ENCODE measurements around the gene KLKB1. TPM values are rescaled to one million over a fixed set of nuclear protein-coding genes. Genes with fewer than 3 reads are reported as not detected.
"Not testable (repeated sequence)": the region's sequence is repeated elsewhere in the genome, so short reads cannot be mapped to it uniquely, and the experiment has no call there.

The KLKB1 gene
- total RNA-seq, 1 donor from 2014 or later: not detected

GRCh38 chr4:186266729-186267456 lies 39.6 kb downstream of the KLKB1 start:
- peaks cover 12% of the 10 kb centered on the region for H3K27me3 Mint-ChIP-seq (ENCODE audit: low read depth)
- no peaks in the 10 kb centered on the region for H3K36me3 Mint-ChIP-seq
- peak overlapping the region; percentile 77 for H3K27ac Mint-ChIP-seq
- TF ChIP-seq, protein P1, sequence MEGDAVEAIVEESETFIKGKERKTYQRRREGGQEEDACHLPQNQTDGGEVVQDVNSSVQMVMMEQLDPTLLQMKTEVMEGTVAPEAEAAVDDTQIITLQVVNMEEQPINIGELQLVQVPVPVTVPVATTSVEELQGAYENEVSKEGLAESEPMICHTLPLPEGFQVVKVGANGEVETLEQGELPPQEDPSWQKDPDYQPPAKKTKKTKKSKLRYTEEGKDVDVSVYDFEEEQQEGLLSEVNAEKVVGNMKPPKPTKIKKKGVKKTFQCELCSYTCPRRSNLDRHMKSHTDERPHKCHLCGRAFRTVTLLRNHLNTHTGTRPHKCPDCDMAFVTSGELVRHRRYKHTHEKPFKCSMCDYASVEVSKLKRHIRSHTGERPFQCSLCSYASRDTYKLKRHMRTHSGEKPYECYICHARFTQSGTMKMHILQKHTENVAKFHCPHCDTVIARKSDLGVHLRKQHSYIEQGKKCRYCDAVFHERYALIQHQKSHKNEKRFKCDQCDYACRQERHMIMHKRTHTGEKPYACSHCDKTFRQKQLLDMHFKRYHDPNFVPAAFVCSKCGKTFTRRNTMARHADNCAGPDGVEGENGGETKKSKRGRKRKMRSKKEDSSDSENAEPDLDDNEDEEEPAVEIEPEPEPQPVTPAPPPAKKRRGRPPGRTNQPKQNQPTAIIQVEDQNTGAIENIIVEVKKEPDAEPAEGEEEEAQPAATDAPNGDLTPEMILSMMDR (IDR thresholded peaks at IDR 0.05; ENCODE audit: unreplicated experiment): no peak
- H3K9me3 Mint-ChIP-seq: no peaks in the 10 kb centered on the region
- peaks cover 18% of the 10 kb centered on the region for H3K4me1 Mint-ChIP-seq
- H3K4me3 Mint-ChIP-seq: peak overlapping the region; percentile 70
- peak in 1 of 2 experiments; percentile 44 for DNase-seq (ENCODE audit: low spot score in 2 of 2, unreplicated experiment in 2 of 2)

DNA sequence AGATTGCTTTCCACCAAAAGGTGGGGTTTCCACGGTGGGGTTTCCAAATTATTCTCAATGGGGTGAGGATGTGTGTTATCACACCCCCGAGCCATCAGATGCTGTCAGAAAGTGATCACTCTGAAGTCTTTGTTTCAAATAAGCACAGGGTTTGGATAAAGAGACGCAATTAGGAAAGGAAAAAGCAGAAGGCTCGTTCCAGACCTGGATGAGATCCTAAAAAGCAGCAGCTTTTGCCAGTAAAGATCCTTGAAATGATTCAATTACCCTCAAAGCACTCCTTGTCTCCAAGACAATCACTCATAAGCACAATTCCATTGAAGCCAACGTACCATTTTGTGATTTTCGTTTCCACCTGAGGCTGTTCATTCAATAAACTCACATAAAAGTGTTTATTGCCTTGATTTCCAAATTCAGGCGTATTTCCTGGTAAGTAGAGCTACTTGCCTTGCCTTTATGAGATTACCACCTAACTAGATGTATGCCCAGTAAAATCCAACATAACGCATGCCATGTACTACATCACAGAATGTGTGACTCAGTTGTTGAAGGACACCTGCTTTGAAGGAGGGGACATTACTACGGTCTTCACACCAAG lies 43.9 kb downstream of the KLKB1 start:
- Mint-ChIP-seq H3K9me3 (no peaks in the 10 kb centered on the region), H3K27ac (no peak overlapping the region), H3K27me3 (ENCODE audit: low read depth) (peaks cover 12% of the 10 kb centered on the region), H3K4me1 (peaks cover 13% of the 10 kb centered on the region), H3K4me3 (no peak overlapping the region), H3K36me3 (no peaks in the 10 kb centered on the region)
- TF ChIP-seq, protein P1 (IDR thresholded peaks at IDR 0.05; ENCODE audit: unreplicated experiment): no peak
- no peak for DNase-seq (ENCODE audit: low spot score in 2 of 2, unreplicated experiment in 2 of 2)

GRCh38 chr4:186272699-186273391 lies 45.5 kb downstream of the KLKB1 start:
- H3K27me3 Mint-ChIP-seq (ENCODE audit: low read depth): peaks cover 10% of the 10 kb centered on the region
- H3K27ac Mint-ChIP-seq: no peak overlapping the region
- H3K9me3 Mint-ChIP-seq: no peaks in the 10 kb centered on the region
- no peak for DNase-seq (ENCODE audit: low spot score in 2 of 2, unreplicated experiment in 2 of 2)
- H3K4me1 Mint-ChIP-seq: no peaks in the 10 kb centered on the region
- no peak overlapping the region for H3K4me3 Mint-ChIP-seq
- TF ChIP-seq, protein P1 (IDR thresholded peaks at IDR 0.05; ENCODE audit: unreplicated experiment): no peak
- no peaks in the 10 kb centered on the region for H3K36me3 Mint-ChIP-seq

- peaks cover 10% of the 10 kb centered on the region for H3K27me3 Mint-ChIP-seq (ENCODE audit: low read depth)
- DNase-seq (ENCODE audit: low spot score in 2 of 2, unreplicated experiment in 2 of 2); H3K9me3 Mint-ChIP-seq; H3K4me3 Mint-ChIP-seq; H3K36me3 Mint-ChIP-seq; H3K27ac Mint-ChIP-seq; H3K4me1 Mint-ChIP-seq: not testable (repeated sequence)
Observed at GRCh38 chr4:186273392-186273789, 46.1 kb downstream of the KLKB1 start.

DNA sequence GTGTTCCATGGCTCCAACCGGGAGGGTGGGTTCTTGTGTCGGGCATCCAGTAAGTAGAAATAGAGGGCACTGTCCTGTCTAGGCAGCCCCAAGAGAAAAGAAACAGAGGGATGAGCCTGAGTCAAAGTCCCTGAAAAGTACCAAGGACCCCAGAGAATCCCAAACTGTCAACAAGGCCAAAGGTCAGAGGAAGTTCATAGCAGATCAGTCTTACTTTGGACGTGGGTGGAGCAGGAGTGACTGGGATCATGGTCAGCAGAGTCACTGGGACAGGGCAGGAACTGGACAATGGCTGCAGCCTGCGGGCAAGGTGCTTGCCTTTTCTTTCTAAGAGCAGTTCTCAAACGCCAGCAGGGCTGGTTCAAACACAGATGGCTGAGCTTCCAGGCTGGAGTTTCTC lies 56.0 kb downstream of the KLKB1 start:
- no peak overlapping the region for H3K27ac Mint-ChIP-seq
- no peaks in the 10 kb centered on the region for H3K9me3 Mint-ChIP-seq
- H3K4me1 Mint-ChIP-seq: no peaks in the 10 kb centered on the region
- TF ChIP-seq, protein P1 (IDR thresholded peaks at IDR 0.05; ENCODE audit: unreplicated experiment): no peak
- H3K4me3 Mint-ChIP-seq: no peak overlapping the region
- no peak for DNase-seq (ENCODE audit: low spot score in 2 of 2, unreplicated experiment in 2 of 2)
- no peaks in the 10 kb centered on the region for H3K36me3 Mint-ChIP-seq
- peaks cover 8% of the 10 kb centered on the region for H3K27me3 Mint-ChIP-seq (ENCODE audit: low read depth)

DNA sequence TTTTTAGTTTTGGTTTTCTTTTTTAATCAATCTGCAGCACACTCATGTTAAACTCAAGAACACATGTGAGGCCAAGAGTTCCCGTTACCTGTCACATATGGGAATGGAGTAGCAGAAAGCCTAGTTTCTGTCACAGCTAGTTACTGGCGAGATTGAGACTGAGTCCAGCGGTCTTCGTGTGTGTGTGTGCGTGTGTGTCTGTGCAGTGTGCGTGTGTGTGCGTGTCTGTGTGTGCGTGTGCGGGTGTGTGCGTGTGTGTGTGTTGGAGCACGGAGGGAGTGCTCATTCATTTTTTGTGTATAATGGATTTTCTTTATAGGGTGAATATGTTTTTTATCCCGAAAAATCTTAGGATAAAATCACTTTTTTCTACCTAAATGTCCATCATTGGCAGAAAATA lies 57.8 kb downstream of the KLKB1 start:
- no peaks in the 10 kb centered on the region for H3K4me1 Mint-ChIP-seq
- no peaks in the 10 kb centered on the region for H3K9me3 Mint-ChIP-seq
- H3K27me3 Mint-ChIP-seq (ENCODE audit: low read depth): peaks cover 13% of the 10 kb centered on the region
- no peak overlapping the region for H3K4me3 Mint-ChIP-seq
- TF ChIP-seq, protein P1 (IDR thresholded peaks at IDR 0.05; ENCODE audit: unreplicated experiment): no peak
- DNase-seq (ENCODE audit: low spot score in 2 of 2, unreplicated experiment in 2 of 2): no peak
- H3K36me3 Mint-ChIP-seq: no peaks in the 10 kb centered on the region
- no peak overlapping the region for H3K27ac Mint-ChIP-seq

Measured in mesothelial cell of epicardium (in vitro differentiated cells).